B cell (primary cell): ENCODE measurements around the gene TCERG1L. TPM values are rescaled to one million over a fixed set of nuclear protein-coding genes. Genes with fewer than 3 reads are reported as not detected.

Experiments
- ATAC-seq: fragments of 200-7000 bp; cut with Tn5 transposase; one replicate; pipeline ENCODE4 v1.10.0; 2021; ENCODE audit warnings: low read depth, mild to moderate bottlenecking, moderate number of reproducible peaks, moderate library complexity
- CTCF ChIA-PET: fragments of 350-600 bp; sonication (Branson Sonifier 250); formaldehyde crosslinking; loops from one replicate; lab custom pipeline; 2021; ENCODE audit warnings: antibody characterized with exemption, inconsistent platforms; lab: Charles Lee
- POLR2A ChIA-PET: fragments of 350-600 bp; sonication (Branson Sonifier 250); formaldehyde crosslinking; loops from one replicate; lab custom pipeline; 2021; ENCODE audit warnings: antibody characterized with exemption; lab: Charles Lee
- DNase-seq: peaks from one replicate; pipeline ENCODE4 v3.0.0; 2013
- H2AFZ ChIP-seq: 2 replicates; pipeline ENCODE4 v1.6.1; 2012; ENCODE audit warnings: mild to moderate bottlenecking, low read depth, low read length; ENCODE audit not compliant: insufficient read depth, poor library complexity, severe bottlenecking
- H3K27ac ChIP-seq, 2 donors: 1 replicate in 1 of 2; 2 replicates in 1 of 2; pipeline ENCODE4 v1.5.1; 2012 to 2013; ENCODE audit warnings: low read length in 2 of 2, mild to moderate bottlenecking in 2 of 2, moderate library complexity in 1 of 2
- H3K27me3 ChIP-seq, 4 experiments: fragments of 200-600 bp in 1 of 4; sonication (generic) in 1 of 4; replicated peaks in 1 of 4; 1 replicate in 2 of 4; 2 replicates in 2 of 4; pipeline versions ENCODE4 v1.6.1 to v1.7.0; 2013 to 2016; ENCODE audit warnings: low read length in 3 of 4, mild to moderate bottlenecking in 2 of 4, mixed read lengths in 1 of 4, moderate library complexity in 1 of 4; ENCODE audit not compliant: insufficient read depth in 4 of 4, control insufficient read depth in 3 of 4; ENCODE audit errors: control extremely low read depth in 1 of 4
- H3K36me3 ChIP-seq, 2 experiments: replicated peaks in 1 of 2; 1 replicate in 1 of 2; 2 replicates in 1 of 2; pipeline versions ENCODE4 v1.6.1 to v1.7.1; 2013; ENCODE audit warnings: low read length in 1 of 2; ENCODE audit not compliant: insufficient read depth in 2 of 2, control insufficient read depth in 1 of 2; ENCODE audit errors: control extremely low read depth in 1 of 2, extremely low read depth in 1 of 2
- H3K4me1 ChIP-seq, 2 donors: fragments of 200-600 bp in 1 of 2; sonication (generic) in 1 of 2; 1 replicate in 1 of 2; 2 replicates in 1 of 2; pipeline versions ENCODE4 v1.5.1 to v1.6.1; 2013 to 2017; ENCODE audit warnings: low read length in 2 of 2; ENCODE audit not compliant: control insufficient read depth in 2 of 2, insufficient read depth in 2 of 2
- H3K4me2 ChIP-seq: replicated peaks from 2 replicates; pipeline ENCODE3; 2012; ENCODE audit warnings: mild to moderate bottlenecking, low read depth, low read length; ENCODE audit not compliant: poor library complexity, severe bottlenecking
- H3K4me3 ChIP-seq, 5 experiments: fragments of 200-600 bp in 1 of 5; sonication (generic) in 1 of 5; 1 replicate in 3 of 5; 2 replicates in 2 of 5; pipeline versions ENCODE4 v1.5.1 to v1.7.0; 2011 to 2016; ENCODE audit warnings: low read length in 4 of 5, mild to moderate bottlenecking in 4 of 5, low read depth in 2 of 5, control low read depth in 1 of 5, moderate library complexity in 1 of 5; ENCODE audit not compliant: insufficient read depth in 1 of 5; ENCODE audit errors: control extremely low read depth in 1 of 5, extremely low read depth in 1 of 5
- H3K79me2 ChIP-seq: fragments of 200-600 bp; sonication (generic); one replicate; pipeline ENCODE4 v1.6.0; 2016; ENCODE audit warnings: low read length; ENCODE audit not compliant: control insufficient read depth, insufficient read depth
- H3K9ac ChIP-seq: fragments of 200-600 bp; sonication (generic); 2 replicates; pipeline ENCODE4 v1.6.1; 2017; ENCODE audit warnings: mild to moderate bottlenecking, low read length, moderate library complexity
- H3K9me3 ChIP-seq, 3 donors: one replicate each; pipeline versions ENCODE4 v1.6.1 to v1.7.1; 2013; ENCODE audit warnings: low read length in 2 of 3; ENCODE audit not compliant: control insufficient read depth in 2 of 3, insufficient read depth in 1 of 3; ENCODE audit errors: control extremely low read depth in 1 of 3
- H4K20me1 ChIP-seq: 2 replicates; pipeline ENCODE4 v1.6.0; 2012; ENCODE audit warnings: mild to moderate bottlenecking, low read length; ENCODE audit not compliant: insufficient read depth, control insufficient read depth, poor library complexity, severe bottlenecking
- H3K27ac Mint-ChIP-seq: one replicate; pipeline ENCODE4 v1.8.0; 2021; ENCODE audit warnings: mixed read lengths
- H3K27me3 Mint-ChIP-seq: one replicate; pipeline ENCODE4 v1.8.0; 2021; ENCODE audit warnings: mixed read lengths
- H3K4me1 Mint-ChIP-seq: one replicate; pipeline ENCODE4 v1.8.0; 2021; ENCODE audit warnings: mixed read lengths
- H3K4me3 Mint-ChIP-seq: one replicate; pipeline ENCODE4 v1.8.0; 2021; ENCODE audit warnings: mixed read lengths
- H3K9me3 Mint-ChIP-seq: one replicate; pipeline ENCODE4 v1.8.0; 2022; ENCODE audit warnings: mixed read lengths; ENCODE audit not compliant: insufficient read depth
- EZH2 ChIP-seq: IDR thresholded peaks from 2 replicates; pipeline ENCODE4 v1.6.1; 2012; ENCODE audit warnings: borderline replicate concordance, low read depth, mild to moderate bottlenecking, moderate library complexity, low read length; ENCODE audit not compliant: insufficient read depth, poor library complexity, severe bottlenecking
- WGBS: methylation state at CpG from one replicate; pipeline ENCODE4 v1.1.5; 2013; ENCODE audit warnings: missing lambda C conversion rate; ENCODE audit not compliant: insufficient coverage; 5-methylcytosine and 5-hydroxymethylcytosine counted together
- intact Hi-C: fragments of 100-400 bp; cut with micrococcal nuclease; formaldehyde crosslinking; loops from one replicate; pipeline ENCODE4 v1.10.0; 2022
- polyA plus RNA-seq: library from polyadenylated mRNA; depleted of rRNA; stranded (reverse); fragments of >200 nt; gene quantifications from 2 replicates; pipeline ENCODE4 v1.2.3, GENCODE V29; 2012
- total RNA-seq, 2 donors: library from RNA; stranded (reverse); fragments of 120-200 nt in 1 of 2; gene quantifications; 1 replicate in 1 of 2; 2 replicates in 1 of 2; pipeline versions ENCODE4 v1.2.3 to v1.2.4, GENCODE V29; 2013 to 2022
- TF ChIP-seq, protein P1 (sequence below): fragments of 200-600 bp; IDR thresholded peaks from one replicate; pipeline ENCODE4 v1.8.0; 2022; ENCODE audit warnings: antibody characterized with exemption, mild to moderate bottlenecking

The TCERG1L gene
- total and polyA plus RNA-seq, 2 donors (not counting 1 experiment from before 2014, with no cell fraction given), result 0.10 TPM; not detected in 1

GRCh38 chr10:131107970-131108369 lies 203.6 kb downstream of the TCERG1L start:
- Histone ChIP-seq H4K20me1 (no peaks in the 10 kb centered on the region), H3K9ac (no peak overlapping the region), H3K36me3 (no peaks in the 10 kb centered on the region), H3K27ac (no peak overlapping the region), H3K79me2 (no peaks in the 10 kb centered on the region), H3K4me3 (no peak overlapping the region), H3K9me3 (peaks cover 0 to 46% (median 0%) of the 10 kb centered on the region in 3 donors), H3K27me3 (no peaks in the 10 kb centered on the region), H2AFZ (no peak overlapping the region), H3K4me1 (no peaks in the 10 kb centered on the region), H3K4me2 (no peak overlapping the region)
- Mint-ChIP-seq H3K27me3 (no peaks in the 10 kb centered on the region), H3K4me1 (no peaks in the 10 kb centered on the region), H3K9me3 (peaks cover 4% of the 10 kb centered on the region), H3K4me3 (no peak overlapping the region), H3K27ac (no peak overlapping the region)
- TF ChIP-seq, protein P1, sequence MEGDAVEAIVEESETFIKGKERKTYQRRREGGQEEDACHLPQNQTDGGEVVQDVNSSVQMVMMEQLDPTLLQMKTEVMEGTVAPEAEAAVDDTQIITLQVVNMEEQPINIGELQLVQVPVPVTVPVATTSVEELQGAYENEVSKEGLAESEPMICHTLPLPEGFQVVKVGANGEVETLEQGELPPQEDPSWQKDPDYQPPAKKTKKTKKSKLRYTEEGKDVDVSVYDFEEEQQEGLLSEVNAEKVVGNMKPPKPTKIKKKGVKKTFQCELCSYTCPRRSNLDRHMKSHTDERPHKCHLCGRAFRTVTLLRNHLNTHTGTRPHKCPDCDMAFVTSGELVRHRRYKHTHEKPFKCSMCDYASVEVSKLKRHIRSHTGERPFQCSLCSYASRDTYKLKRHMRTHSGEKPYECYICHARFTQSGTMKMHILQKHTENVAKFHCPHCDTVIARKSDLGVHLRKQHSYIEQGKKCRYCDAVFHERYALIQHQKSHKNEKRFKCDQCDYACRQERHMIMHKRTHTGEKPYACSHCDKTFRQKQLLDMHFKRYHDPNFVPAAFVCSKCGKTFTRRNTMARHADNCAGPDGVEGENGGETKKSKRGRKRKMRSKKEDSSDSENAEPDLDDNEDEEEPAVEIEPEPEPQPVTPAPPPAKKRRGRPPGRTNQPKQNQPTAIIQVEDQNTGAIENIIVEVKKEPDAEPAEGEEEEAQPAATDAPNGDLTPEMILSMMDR, result no peak
- TF ChIP-seq EZH2, result no peak
- ChIA-PET CTCF (no interaction called here), POLR2A (no interaction called here)
- intact Hi-C loops, result no loop called here
- WGBS, result 99% methylated on average over 8 of the region's 9 CpGs
- ATAC-seq (no peak), DNase-seq (no peak)

- Mint-ChIP-seq H3K4me3 (no peak overlapping the region), H3K9me3 (peaks cover 2% of the 10 kb centered on the region), H3K27ac (no peak overlapping the region), H3K4me1 (no peaks in the 10 kb centered on the region), H3K27me3 (no peaks in the 10 kb centered on the region)
- Histone ChIP-seq H3K27ac (no peak overlapping the region), H3K36me3 (no peaks in the 10 kb centered on the region), H3K4me1 (no peaks in the 10 kb centered on the region), H3K79me2 (no peaks in the 10 kb centered on the region), H4K20me1 (no peaks in the 10 kb centered on the region), H3K9me3 (peaks cover 0 to 12% (median 0%) of the 10 kb centered on the region in 3 donors), H2AFZ (no peak overlapping the region), H3K9ac (no peak overlapping the region), H3K4me3 (no peak overlapping the region), H3K4me2 (no peak overlapping the region), H3K27me3 (no peaks in the 10 kb centered on the region)
- ChIA-PET POLR2A (no interaction called here), CTCF (no interaction called here)
- WGBS, result 78% methylated on average over 10 of the region's 13 CpGs
- no peak for DNase-seq
- TF ChIP-seq, protein P1, result no peak
- no peak for ATAC-seq
- intact Hi-C loops, result no loop called here
Observed at GRCh38 chr10:131102676-131103075, 208.8 kb downstream of the TCERG1L start.
